Calu3 (cell line): ENCODE measurements around the gene SEC31B. TPM values are rescaled to one million over a fixed set of nuclear protein-coding genes. Genes with fewer than 3 reads are reported as not detected.

Experiments used
- BruUV-seq: library from RNA; stranded (reverse); fragments of 400-500 nt; replicated peaks from 2 replicates; lab custom pipeline; 2021; lab: Mats Ljungman, UMichigan
- CTCF ChIA-PET: fragments of 300-600 bp; sonication (Branson Sonifier 250); formaldehyde crosslinking; loops from one replicate; lab custom pipeline; 2022; ENCODE audit warnings: antibody characterized with exemption; lab: Charles Lee
- DNase-seq: peaks from one replicate; pipeline ENCODE4 v3.0.0; 2022
- H3K27ac Mint-ChIP-seq: one replicate; pipeline ENCODE4 v1.8.0; 2022; ENCODE audit warnings: mixed read lengths; ENCODE audit not compliant: unreplicated experiment
- H3K27me3 Mint-ChIP-seq: one replicate; pipeline ENCODE4 v1.8.0; 2022; ENCODE audit warnings: mixed read lengths; ENCODE audit not compliant: unreplicated experiment
- H3K36me3 Mint-ChIP-seq: one replicate; pipeline ENCODE4 v1.8.0; 2022; ENCODE audit warnings: mild to moderate bottlenecking, moderate library complexity, mixed read lengths; ENCODE audit not compliant: insufficient read depth, unreplicated experiment
- H3K4me1 Mint-ChIP-seq: one replicate; pipeline ENCODE4 v1.8.0; 2022; ENCODE audit warnings: mild to moderate bottlenecking, low read depth, mixed read lengths; ENCODE audit not compliant: unreplicated experiment
- H3K4me3 Mint-ChIP-seq: one replicate; pipeline ENCODE4 v1.8.0; 2022; ENCODE audit warnings: mild to moderate bottlenecking, low read depth, moderate library complexity, mixed read lengths; ENCODE audit not compliant: unreplicated experiment
- H3K9me3 Mint-ChIP-seq: one replicate; pipeline ENCODE4 v1.8.0; 2022; ENCODE audit warnings: low read depth, mixed read lengths; ENCODE audit not compliant: unreplicated experiment
- intact Hi-C: fragments of 100-400 bp; cut with micrococcal nuclease; formaldehyde crosslinking; loops from one replicate; pipeline ENCODE4 v1.10.0; 2022; ENCODE audit not compliant: unreplicated experiment
- total RNA-seq: library from RNA; stranded (reverse); gene quantifications from 2 replicates; pipeline ENCODE4 v1.2.3, GENCODE V29; 2022
- TF ChIP-seq, protein P1 (sequence below): fragments of 200-600 bp; IDR thresholded peaks from one replicate; pipeline ENCODE4 v1.8.0; 2022; ENCODE audit warnings: antibody characterized with exemption; ENCODE audit not compliant: unreplicated experiment

The SEC31B gene
- total RNA-seq, 1 experiment from 2014 or later, result 6.5 TPM

DNA sequence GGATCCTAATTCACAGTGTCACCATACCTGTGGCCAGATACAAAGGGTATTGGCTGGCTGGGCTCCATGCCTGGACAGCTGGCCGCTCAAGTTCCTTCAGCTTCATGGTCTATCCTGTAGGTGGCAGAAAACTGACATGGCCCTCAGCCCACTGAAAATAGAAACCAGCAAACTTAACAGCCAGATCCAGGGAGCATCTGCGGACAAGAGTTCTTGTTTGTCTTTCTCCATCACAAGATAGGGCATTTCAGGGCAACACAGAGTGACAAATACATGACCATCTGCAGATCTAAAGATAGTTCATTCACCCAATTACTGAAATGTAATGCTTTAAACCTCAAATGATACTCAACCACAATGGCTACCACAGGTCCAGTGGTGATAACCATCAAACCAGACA, 2.8 kb downstream of the SEC31B start:
- intact Hi-C loops, result loop anchor here (10.0 kb wide), 2 partner anchors 182 to 212 kb away; partner anchors contain the start of gene PKD2L1
- CTCF ChIA-PET, result interaction anchor here (0.8 kb wide), 1 partner anchor 74 kb away, joined by 3 read pairs; no protein-coding TSS in a partner anchor
- Mint-ChIP-seq H3K36me3 (no peaks in the 10 kb centered on the region), H3K4me1 (no peaks in the 10 kb centered on the region), H3K27me3 (no peaks in the 10 kb centered on the region), H3K27ac (no peak overlapping the region), H3K9me3 (no peaks in the 10 kb centered on the region), H3K4me3 (no peak overlapping the region)
- TF ChIP-seq, protein P1, sequence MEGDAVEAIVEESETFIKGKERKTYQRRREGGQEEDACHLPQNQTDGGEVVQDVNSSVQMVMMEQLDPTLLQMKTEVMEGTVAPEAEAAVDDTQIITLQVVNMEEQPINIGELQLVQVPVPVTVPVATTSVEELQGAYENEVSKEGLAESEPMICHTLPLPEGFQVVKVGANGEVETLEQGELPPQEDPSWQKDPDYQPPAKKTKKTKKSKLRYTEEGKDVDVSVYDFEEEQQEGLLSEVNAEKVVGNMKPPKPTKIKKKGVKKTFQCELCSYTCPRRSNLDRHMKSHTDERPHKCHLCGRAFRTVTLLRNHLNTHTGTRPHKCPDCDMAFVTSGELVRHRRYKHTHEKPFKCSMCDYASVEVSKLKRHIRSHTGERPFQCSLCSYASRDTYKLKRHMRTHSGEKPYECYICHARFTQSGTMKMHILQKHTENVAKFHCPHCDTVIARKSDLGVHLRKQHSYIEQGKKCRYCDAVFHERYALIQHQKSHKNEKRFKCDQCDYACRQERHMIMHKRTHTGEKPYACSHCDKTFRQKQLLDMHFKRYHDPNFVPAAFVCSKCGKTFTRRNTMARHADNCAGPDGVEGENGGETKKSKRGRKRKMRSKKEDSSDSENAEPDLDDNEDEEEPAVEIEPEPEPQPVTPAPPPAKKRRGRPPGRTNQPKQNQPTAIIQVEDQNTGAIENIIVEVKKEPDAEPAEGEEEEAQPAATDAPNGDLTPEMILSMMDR, result no peak
- BruUV-seq, result no TSS peak
- DNase-seq, result no peak

DNA sequence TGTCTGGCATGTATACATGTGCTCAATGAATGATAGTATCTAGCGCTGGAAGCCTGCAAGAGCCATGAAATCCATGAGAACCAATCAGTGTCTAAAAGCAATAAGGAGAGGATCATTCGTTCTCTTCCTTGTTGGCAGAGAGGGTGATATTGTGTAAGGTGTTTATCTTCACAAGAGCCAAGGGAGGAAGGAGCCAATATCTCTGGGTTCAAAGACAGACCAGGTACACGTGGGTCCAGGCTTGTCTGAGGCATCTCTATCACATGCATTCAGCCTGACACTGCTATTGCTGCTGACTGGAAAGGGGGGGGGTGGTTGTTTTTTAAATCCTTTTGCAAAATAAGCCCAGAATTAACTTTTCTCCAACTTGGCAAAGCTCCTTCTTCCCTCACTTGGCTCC, 4.0 kb downstream of the SEC31B start:
- intact Hi-C loops, result loop anchor here (10.0 kb wide), 2 partner anchors 181 to 211 kb away; partner anchors contain the start of gene PKD2L1
- CTCF ChIA-PET, result no interaction called here
- TF ChIP-seq, protein P1, result no peak
- H3K4me1 Mint-ChIP-seq, result peaks cover 5% of the 10 kb centered on the region
- H3K27me3 Mint-ChIP-seq, result no peaks in the 10 kb centered on the region
- no peak overlapping the region for H3K4me3 Mint-ChIP-seq
- H3K36me3 Mint-ChIP-seq, result no peaks in the 10 kb centered on the region
- no peaks in the 10 kb centered on the region for H3K9me3 Mint-ChIP-seq
- no peak overlapping the region for H3K27ac Mint-ChIP-seq
- no peak for DNase-seq
- BruUV-seq, result no TSS peak

DNA sequence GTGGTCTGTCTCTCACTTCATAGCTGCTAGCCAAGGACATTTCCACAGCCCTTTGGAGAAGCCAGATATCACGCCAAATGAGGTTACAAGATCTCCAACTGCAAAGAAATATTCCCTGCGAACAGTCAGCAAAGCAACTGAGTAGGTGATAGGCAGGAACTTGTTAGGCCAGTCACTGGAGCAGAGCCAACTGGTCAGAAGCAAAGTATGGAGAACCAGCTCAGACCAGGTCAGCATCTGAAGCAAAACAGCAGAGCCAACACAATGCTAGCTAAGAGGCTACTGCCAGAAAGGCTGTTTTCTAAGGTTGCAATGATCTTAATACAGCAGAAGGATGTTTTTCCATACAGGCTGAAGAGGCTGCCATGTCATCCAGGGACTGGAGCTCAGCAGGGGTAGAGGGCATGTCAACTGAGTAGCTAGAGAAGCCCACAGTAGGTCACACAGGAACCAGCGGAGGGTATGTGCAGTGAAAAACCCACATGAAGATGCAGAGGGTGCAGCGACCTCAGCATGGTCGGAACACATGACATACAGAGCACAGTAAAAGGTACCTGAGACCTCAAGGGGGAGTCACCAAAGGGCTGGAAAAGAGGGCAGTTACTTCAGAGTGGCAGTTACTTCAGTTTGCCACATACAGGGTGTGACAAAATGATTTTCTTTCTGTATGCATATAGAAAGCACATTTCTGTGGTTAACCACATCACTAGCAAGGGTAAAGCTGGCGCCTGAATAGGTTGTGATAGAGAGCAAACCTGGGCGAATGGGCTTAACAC, 8.9 kb downstream of the SEC31B start:
- TF ChIP-seq, protein P1, result no peak

DNA sequence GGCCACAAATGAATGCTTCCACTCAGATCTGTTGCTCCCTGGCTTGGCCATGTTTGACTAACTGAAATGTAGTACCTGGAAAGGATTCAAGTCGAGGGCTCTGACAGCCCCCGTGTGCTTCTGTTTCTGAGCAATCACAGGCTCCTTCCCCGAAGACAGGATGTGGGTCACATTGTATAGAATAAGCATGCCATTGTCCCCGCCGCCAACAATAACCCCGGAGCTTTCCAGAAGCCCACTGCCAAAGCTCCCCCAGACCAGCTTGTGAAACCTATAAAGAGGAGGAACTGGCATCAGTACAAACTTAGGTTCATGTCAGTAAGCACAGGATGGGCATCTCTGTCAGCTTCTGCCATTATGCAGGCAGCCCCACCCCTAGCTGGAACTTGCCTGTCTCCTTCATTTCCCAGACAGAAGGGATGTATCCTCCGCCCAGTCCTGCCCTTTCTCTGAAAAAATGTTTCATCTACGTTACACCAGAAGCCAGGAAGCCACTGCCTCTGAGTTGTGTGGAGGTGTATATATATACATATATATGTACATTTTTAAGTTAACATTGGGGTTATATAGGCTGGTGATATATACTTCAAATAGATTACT, 10.3 kb downstream of the SEC31B start:
- H3K36me3 Mint-ChIP-seq, result no peaks in the 10 kb centered on the region
- H3K9me3 Mint-ChIP-seq, result no peaks in the 10 kb centered on the region
- H3K27me3 Mint-ChIP-seq, result no peaks in the 10 kb centered on the region
- no peak for DNase-seq
- no peak overlapping the region for H3K27ac Mint-ChIP-seq
- intact Hi-C loops, result loop anchor here (2.0 kb wide), 1 partner anchor 75 kb away; no protein-coding TSS in a partner anchor
- CTCF ChIA-PET, result interaction anchor here (0.7 to 1.6 kb wide), 8 partner anchors 9 to 369 kb away, joined by 3 to 8 read pairs (median 4); partner anchors contain the start of gene HIF1AN
- H3K4me3 Mint-ChIP-seq, result no peak overlapping the region
- BruUV-seq, result no TSS peak
- H3K4me1 Mint-ChIP-seq, result peaks cover 8% of the 10 kb centered on the region
- TF ChIP-seq, protein P1, result no peak

More for the DNA sequence above, 8.9 kb downstream of the SEC31B start:
- Mint-ChIP-seq H3K4me3 (no peak overlapping the region), H3K27me3 (no peaks in the 10 kb centered on the region), H3K9me3 (no peaks in the 10 kb centered on the region), H3K36me3 (no peaks in the 10 kb centered on the region), H3K4me1 (peaks cover 8% of the 10 kb centered on the region), H3K27ac (no peak overlapping the region)
- CTCF ChIA-PET, result interaction anchor here (1.4 kb wide), 1 partner anchor 28 kb away, joined by 3 read pairs; no protein-coding TSS in a partner anchor
- no peak for DNase-seq
- BruUV-seq, result no TSS peak
- intact Hi-C loops, result loop anchor here (10.0 kb wide), 2 partner anchors 176 to 206 kb away; partner anchors contain the start of gene PKD2L1
